Astrocyte (in vitro differentiated cells and primary cell): ENCODE measurements around the gene SCN1B. TPM values are rescaled to one million over a fixed set of nuclear protein-coding genes. Genes with fewer than 3 reads are reported as not detected.
A peak's percentile ranks its signal among the peaks of the same experiment; 100 is the strongest.

ENCODE experiments used
- DNase-seq: peaks from one replicate; pipeline ENCODE4 v3.0.0-alpha.2; 2010; ENCODE audit warnings: low read depth
- FAIRE-seq: peaks from 2 replicates; lab custom pipeline; 2011; peaks lifted over from hg19 to GRCh38; lab: Jason Lieb, UNC
- H2AFZ ChIP-seq: 2 replicates; pipeline ENCODE4 v1.6.0; 2012; ENCODE audit warnings: low read depth, low read length, inconsistent platforms
- H3K27ac ChIP-seq: 2 replicates; pipeline ENCODE4 v1.5.1; 2011; ENCODE audit warnings: low read depth, low read length, inconsistent platforms
- H3K27me3 ChIP-seq: 2 replicates; pipeline ENCODE4 v1.6.0; 2011; ENCODE audit warnings: low read length, inconsistent platforms; ENCODE audit not compliant: insufficient read depth
- H3K36me3 ChIP-seq: 2 replicates; pipeline ENCODE4 v1.5.1; 2011; ENCODE audit warnings: low read length, inconsistent platforms; ENCODE audit not compliant: insufficient read depth
- H3K4me1 ChIP-seq: 2 replicates; pipeline ENCODE4 v1.5.1; 2011; ENCODE audit warnings: low read length, inconsistent platforms; ENCODE audit not compliant: insufficient read depth
- H3K4me2 ChIP-seq: 2 replicates; pipeline ENCODE4 v1.6.0; 2012; ENCODE audit warnings: low read length, inconsistent platforms
- H3K4me3 ChIP-seq: 2 replicates; pipeline ENCODE4 v1.5.1; 2011; ENCODE audit warnings: low read depth, mild to moderate bottlenecking, low read length, inconsistent platforms; ENCODE audit not compliant: insufficient read depth
- H3K79me2 ChIP-seq: 2 replicates; pipeline ENCODE4 v1.6.0; 2012; ENCODE audit warnings: mild to moderate bottlenecking, low read length, inconsistent platforms; ENCODE audit not compliant: insufficient read depth
- H3K9ac ChIP-seq: 2 replicates; pipeline ENCODE4 v1.6.0; 2012; ENCODE audit warnings: mild to moderate bottlenecking, low read length, inconsistent platforms
- H3K9me3 ChIP-seq: 2 replicates; pipeline ENCODE4 v1.5.1; 2012; ENCODE audit warnings: low read depth, mild to moderate bottlenecking, low read length, inconsistent platforms; ENCODE audit not compliant: insufficient read depth
- H4K20me1 ChIP-seq: 2 replicates; pipeline ENCODE4 v1.6.0; 2012; ENCODE audit warnings: low read length, inconsistent platforms; ENCODE audit not compliant: insufficient read depth
- H3K27ac Mint-ChIP-seq: one replicate; pipeline ENCODE4 v1.8.0; 2021; ENCODE audit warnings: mild to moderate bottlenecking, mixed read lengths; ENCODE audit not compliant: unreplicated experiment
- H3K27me3 Mint-ChIP-seq: one replicate; pipeline ENCODE4 v1.8.0; 2021; ENCODE audit warnings: low read depth, mixed read lengths; ENCODE audit not compliant: unreplicated experiment
- H3K36me3 Mint-ChIP-seq: one replicate; pipeline ENCODE4 v1.8.0; 2021; ENCODE audit warnings: low read depth, mixed read lengths; ENCODE audit not compliant: unreplicated experiment
- H3K4me1 Mint-ChIP-seq: one replicate; pipeline ENCODE4 v1.8.0; 2021; ENCODE audit warnings: low read depth, mixed read lengths; ENCODE audit not compliant: unreplicated experiment
- H3K4me3 Mint-ChIP-seq: one replicate; pipeline ENCODE4 v1.8.0; 2021; ENCODE audit warnings: mild to moderate bottlenecking, moderate library complexity, mixed read lengths; ENCODE audit not compliant: unreplicated experiment
- H3K9me3 Mint-ChIP-seq: one replicate; pipeline ENCODE4 v1.8.0; 2021; ENCODE audit warnings: mild to moderate bottlenecking, mixed read lengths; ENCODE audit not compliant: unreplicated experiment
- CTCF ChIP-seq: IDR thresholded peaks from 2 replicates; pipeline ENCODE4 v1.5.1; 2011; ENCODE audit warnings: low read depth, mild to moderate bottlenecking, inconsistent platforms, low read length, moderate library complexity; ENCODE audit not compliant: insufficient read depth
- EZH2 ChIP-seq: IDR thresholded peaks from 2 replicates; pipeline ENCODE4 v1.6.1; 2012; ENCODE audit warnings: mild to moderate bottlenecking, low read length, inconsistent platforms; ENCODE audit not compliant: insufficient read depth
- total RNA-seq: library from RNA; stranded (reverse); gene quantifications from 2 replicates; pipeline ENCODE4 v1.2.1, GENCODE V29; 2021

SCN1B gene
- total RNA-seq, 1 donor from 2014 or later = 3.0 TPM

GRCh38 chr19:35000647-35001501 lies 29.4 kb upstream of the SCN1B start:
- no peaks in the 10 kb centered on the region for H3K9me3 ChIP-seq
- peak overlapping the region; percentile 91 for H3K9ac ChIP-seq
- Mint-ChIP-seq H3K9me3 (no peaks in the 10 kb centered on the region), H3K27ac (peak overlapping the region; percentile 86), H3K4me1 (peaks cover 17% of the 10 kb centered on the region), H3K4me3 (peak overlapping the region; percentile 97), H3K36me3 (peaks cover 5% of the 10 kb centered on the region), H3K27me3 (no peaks in the 10 kb centered on the region)
- H3K4me3 ChIP-seq = peak overlapping the region; percentile 89
- peaks cover 50% of the 10 kb centered on the region for H4K20me1 ChIP-seq
- peaks cover 3% of the 10 kb centered on the region for H3K36me3 ChIP-seq
- FAIRE-seq = no peak
- TF ChIP-seq EZH2 (no peak), CTCF (no peak)
- no peaks in the 10 kb centered on the region for H3K27me3 ChIP-seq
- peak overlapping the region; percentile 32 for H2AFZ ChIP-seq
- peak overlapping the region; percentile 58 for H3K27ac ChIP-seq
- DNase-seq = peak; percentile 45
- H3K4me1 ChIP-seq = peaks cover 20% of the 10 kb centered on the region
- H3K4me2 ChIP-seq = peak overlapping the region; percentile 89
- H3K79me2 ChIP-seq = peaks cover 55% of the 10 kb centered on the region

GRCh38 chr19:35002037-35002535 lies 28.2 kb upstream of the SCN1B start:
- Mint-ChIP-seq H3K27ac (no peak overlapping the region), H3K4me3 (peak overlapping the region; percentile 97), H3K27me3 (no peaks in the 10 kb centered on the region), H3K36me3 (peaks cover 13% of the 10 kb centered on the region), H3K4me1 (peaks cover 17% of the 10 kb centered on the region), H3K9me3 (no peaks in the 10 kb centered on the region)
- TF ChIP-seq EZH2 (no peak), CTCF (no peak)
- no peaks in the 10 kb centered on the region for H3K9me3 ChIP-seq
- FAIRE-seq (no peak), DNase-seq (no peak)
- peaks cover 3% of the 10 kb centered on the region for H3K36me3 ChIP-seq
- H3K4me3 ChIP-seq = no peak overlapping the region
- H3K4me1 ChIP-seq = peaks cover 31% of the 10 kb centered on the region
- H3K27me3 ChIP-seq = no peaks in the 10 kb centered on the region
- H3K27ac ChIP-seq = no peak overlapping the region
- no peak overlapping the region for H2AFZ ChIP-seq
- H3K9ac ChIP-seq = peak overlapping the region; percentile 91
- peaks cover 62% of the 10 kb centered on the region for H4K20me1 ChIP-seq
- H3K4me2 ChIP-seq = peak overlapping the region; percentile 89
- peaks cover 63% of the 10 kb centered on the region for H3K79me2 ChIP-seq
